CD4-positive, alpha-beta T cell treated with Interleukin-6 at 100 ng/mL for 8 hours (primary cell): ENCODE data around the gene DAB2IP.
A peak's percentile ranks its signal among the peaks of the same experiment; 100 is the strongest.
"Not testable (repeated sequence)": the region's sequence is repeated elsewhere in the genome, so short reads cannot be mapped to it uniquely, and the experiment has no call there.

ENCODE experiments used
- DNase-seq: peaks from one replicate; pipeline ENCODE4 v3.0.0-alpha.2; 2020; ENCODE audit warnings: mixed read lengths, low spot score

Gene DAB2IP

DNA sequence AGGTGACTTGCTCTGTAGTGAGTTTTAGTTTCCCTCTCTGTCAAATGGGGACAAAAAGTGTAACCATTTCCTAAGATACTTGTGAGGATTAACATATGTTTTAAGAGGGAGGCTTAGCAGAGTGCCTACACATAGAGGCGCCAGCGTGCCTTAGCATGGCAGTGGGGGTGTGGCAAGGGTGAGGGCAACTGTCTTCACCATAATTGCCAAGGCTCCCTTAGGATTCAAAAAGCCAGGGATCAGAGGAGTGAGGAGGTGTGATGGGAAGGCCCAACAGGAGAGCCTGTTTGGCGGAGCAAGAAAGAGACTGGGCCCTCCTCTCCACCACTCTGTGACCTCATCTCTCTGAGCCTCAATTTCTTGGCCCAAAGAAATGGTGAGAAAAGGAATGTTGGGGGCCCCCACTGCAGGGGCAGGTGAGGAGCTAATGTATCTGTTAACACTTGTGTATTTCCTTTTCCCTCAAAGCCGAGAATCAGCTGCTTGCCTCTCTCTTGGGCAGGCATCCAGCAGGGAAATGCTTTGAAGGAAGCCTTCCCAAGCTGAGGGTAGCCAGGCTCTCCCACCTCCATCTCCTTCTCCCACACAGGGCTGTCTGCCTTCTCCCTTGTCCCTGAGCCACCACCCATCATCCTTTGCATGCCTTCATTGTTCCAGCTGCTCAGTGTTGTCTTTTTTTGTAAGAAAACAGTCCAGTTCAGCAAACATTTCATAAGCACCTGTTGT lies 76.0 kb downstream of the DAB2IP start:
- DNase-seq: no peak

DNA sequence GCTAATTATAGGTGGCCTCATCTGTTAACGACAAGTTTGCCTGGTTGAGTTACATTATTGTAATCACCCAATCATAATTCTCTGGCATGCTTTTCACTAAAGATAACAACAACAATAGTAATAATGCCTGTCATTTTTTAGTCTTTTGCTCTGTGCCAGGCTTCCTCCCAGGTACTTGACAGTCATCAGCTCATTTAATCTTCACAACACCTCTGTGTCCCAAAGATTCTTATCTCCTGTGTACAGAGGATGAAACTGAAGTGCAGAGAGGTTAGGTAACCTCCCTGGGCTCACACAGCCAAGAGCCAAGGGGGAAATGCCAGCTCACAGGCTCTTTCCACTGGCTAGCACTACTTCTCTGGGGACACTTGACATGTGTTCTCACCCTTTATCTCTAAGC lies 77.5 kb downstream of the DAB2IP start:
- DNase-seq: no peak

DNA sequence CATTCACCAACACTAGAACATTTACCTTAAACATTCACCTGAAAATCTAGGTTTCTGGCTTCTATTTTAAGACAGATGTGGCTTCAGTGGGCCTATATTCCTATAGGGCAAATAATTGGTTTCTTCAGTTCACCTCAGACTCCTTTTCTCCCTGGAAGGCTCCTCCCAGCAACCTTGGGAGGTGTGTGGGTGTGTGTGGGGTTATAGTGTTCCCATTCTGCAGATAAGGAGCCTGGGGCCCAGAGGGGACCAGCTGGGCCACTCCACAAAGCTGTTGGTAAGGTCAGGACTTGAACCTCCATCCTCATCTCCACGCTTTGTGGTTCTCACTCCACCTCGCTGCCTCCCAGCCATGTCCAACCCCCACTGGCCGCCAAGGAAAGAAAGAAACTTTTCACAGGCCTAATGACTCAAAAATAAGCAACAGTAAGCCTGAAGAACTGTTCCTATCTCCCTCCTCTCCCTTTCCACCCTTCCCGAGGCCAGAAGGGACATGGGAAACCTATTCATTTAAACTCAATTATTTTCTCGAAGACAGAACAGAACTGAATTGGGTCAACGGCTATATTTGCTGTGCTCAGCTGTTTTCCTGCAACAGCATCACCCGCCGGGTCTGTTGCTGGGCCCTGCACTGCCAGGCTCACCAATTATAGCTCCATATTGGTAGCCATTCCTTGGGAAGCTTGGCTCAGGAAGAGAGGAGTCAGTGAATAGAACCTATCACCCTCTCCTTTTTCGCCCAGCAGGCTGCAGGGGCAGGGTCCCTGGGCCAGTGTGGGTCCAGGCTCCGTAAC lies 78.5 kb downstream of the DAB2IP start:
- DNase-seq: no peak

DNA sequence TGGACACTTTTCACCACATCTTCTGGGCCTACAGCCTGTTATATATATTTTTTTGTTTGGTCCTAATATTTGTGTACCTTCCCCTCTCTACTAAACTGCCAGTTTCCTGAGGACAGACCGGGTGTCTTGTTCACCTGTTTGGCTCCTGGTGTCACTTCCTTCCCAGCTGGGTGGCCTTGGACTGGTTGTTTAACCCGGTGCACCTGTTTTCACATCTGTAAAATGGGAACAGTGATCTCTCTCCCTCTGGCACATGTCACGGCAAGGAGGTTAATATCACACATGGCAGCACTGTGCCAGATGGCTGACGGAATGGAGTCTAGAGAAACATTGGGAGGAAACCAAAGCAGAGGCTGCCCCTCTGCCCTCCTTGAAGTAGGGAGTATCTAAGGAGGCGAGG lies 79.7 kb downstream of the DAB2IP start:
- no peak for DNase-seq

DNA sequence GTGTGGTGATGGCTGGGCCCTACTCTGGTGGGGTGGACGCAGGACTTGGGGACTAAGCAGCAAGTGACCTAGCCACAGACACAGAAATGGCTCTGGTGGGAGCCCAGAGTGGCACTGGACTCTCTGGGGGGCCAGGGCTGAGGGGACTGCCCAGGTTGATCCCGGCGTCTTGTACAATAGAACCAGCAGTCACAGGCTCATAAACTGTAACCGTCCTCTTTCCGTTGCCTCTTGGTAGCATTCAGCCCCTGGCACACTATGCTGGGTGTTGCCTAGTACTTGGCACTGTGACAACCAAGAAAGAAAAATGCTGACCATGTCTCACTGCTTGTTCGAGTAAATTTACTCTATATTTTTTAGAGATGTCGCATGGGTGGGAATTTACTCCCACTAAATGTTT lies 80.5 kb downstream of the DAB2IP start:
- DNase-seq: no peak

DNA sequence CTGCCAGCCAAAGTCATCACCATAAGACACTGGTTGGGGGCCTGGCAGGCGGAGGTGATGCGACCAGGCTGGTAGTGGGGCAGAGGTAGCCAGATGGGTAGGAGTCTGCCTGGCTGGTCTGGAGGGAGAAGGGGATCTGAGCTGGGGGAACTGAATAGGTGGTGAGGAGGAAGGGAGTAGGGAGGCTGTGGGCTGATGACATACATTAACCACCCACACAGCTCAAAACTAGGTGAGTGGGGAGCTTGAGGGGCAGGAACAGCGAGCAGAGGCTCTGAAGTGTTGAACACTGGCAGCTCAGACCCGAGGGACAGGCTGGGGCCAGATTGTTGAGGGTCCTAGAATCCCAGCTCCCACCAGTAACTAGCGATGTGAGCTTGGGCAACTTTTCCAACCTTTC lies 81.0 kb downstream of the DAB2IP start:
- DNase-seq: no peak

DNA sequence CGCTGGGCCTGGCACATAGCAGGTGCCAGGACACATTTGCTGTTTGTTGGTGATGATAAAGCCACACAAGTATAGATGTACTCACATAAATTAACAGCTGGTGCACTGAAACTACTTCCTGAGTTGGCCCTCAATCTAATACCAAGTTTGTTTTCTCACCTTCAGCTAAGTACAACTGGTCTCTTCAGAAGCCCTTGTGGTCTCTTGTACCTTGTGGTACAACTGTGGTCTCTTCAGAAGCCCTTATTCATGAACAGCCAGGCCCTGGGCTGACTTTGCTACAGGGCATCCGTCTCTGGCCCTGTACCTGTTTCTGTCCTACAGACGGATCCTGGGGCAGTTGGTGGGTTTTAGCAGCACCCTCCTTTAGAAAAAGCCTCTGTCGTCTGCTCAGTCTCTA lies 81.5 kb downstream of the DAB2IP start:
- no peak for DNase-seq

DNA sequence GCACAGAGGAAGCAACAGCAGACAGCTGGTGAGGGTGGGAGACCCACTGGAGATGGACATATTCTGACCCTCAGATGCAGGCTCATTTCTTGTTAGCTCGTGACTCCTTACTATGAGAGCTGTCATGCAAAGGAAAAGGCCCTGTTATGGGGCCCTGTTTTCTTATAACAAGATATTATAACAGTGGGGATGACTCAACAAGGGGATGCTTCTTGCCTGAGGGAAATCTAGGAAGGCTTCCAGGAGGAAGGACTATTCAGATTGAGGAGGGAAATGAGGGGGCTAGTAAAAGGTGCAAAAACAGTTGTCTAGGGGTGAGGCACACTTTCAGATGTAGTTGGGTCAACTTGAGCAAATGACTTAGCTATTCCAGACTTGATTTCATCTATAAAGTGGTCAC lies 83.0 kb downstream of the DAB2IP start:
- no peak for DNase-seq

DNA sequence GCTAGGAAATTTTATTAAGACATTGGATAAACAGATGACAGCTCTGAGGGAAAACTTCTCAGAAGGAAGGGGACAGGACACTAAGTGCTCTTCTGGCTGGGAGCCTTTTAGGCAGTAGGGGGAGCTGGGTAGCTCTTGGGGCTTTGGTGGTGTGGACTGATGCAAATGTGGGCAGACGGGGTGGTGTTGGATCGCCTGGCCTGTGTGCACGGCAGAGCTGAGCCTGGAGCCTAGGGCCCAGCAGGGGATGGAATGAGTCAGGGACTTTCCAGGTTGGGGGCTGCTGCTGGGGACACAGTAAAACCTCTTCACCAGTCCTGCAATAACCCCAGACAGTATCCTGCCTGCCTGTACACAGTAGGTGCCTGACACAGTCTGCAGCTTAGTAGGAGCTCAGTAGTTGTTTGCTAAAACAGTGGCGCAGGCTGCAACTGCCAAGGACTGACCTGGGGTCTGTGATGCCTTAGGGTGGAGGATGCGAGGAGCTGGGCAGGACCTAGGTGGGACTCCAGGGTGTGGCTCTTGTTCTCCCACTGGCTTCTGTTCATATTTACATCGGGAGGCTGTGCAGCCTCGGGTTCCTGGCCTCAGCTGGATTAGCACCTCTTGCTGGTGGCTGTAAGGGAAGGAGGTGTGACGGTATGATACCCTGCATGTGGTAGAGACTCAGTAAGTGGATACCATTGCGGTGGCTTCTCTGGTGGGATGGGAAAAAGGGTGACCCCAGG lies 83.8 kb downstream of the DAB2IP start:
- no peak for DNase-seq

DNA sequence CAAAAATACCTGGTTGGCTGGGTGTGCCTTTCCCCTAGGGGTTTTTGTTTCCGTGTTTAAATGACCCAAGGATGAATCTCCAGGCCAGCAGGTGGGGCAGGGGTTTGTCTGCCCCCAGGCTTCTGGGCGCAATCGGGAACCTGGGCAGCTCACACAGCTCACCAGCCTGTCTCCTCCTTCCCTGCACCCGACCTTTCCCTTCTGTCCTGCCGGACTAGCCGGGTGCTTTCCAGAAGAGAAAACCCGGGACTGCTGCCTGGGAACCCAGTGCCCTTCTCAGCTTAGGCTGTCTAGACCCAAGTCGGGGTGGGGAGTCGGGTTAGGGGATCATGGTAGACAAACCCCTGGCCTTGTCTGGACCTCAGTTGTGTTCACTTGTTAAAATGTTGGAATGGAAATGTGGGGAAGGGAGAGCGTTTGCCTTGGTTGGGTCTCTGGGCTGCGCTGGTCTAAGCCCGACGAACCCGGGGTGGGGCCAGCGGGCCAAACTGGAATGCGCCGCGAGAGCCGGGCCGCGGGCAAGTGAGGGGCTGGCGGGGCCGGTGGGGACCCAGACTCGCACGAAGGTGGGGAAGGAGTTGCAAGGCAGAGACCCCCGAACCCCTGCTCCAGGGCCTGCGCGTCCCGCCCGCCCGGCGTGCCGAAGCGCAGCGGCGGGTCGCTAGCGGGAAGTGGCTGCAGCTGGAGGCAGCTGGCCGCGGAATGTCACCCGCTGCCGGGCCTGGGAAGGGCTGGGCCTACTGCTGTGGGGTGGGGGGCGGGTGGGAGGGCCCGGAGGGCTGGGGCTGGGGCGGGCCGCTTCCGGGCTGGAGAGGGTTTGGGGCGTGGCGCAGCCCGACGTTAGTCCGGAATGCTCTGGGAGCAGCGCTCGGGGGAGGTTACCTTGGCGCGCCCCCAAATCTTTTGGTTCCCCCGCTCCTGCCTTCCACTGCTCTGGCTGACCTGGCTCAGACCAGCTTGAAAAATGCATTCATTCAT lies 84.6 kb downstream of the DAB2IP start:
- DNase-seq: no peak

DNA sequence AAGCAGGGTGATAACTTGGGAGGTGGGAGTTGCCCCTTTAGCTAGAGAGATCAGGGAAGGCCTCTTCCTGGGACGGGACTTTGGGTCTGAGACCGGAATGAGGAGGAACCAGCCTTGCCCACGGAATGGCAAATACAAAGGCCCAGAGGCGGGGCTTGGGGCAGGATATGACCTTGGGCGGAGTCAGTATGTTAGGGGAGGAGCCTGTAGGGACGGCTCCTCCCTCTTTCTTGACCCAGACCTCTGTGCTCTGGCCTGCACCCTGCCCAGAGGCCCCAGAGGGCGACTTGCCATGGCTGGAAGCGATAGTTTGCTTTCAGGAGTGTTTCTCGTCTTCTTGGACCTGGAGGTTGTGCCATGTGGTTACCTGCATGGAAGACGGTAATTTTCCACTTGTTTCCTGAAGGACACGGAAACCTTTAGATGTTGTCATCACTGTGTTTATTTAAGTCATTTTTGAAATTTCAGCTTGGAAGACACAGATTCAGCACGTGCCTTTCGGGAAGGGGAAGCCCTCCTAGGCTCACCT lies 85.6 kb downstream of the DAB2IP start:
- no peak for DNase-seq

DNA sequence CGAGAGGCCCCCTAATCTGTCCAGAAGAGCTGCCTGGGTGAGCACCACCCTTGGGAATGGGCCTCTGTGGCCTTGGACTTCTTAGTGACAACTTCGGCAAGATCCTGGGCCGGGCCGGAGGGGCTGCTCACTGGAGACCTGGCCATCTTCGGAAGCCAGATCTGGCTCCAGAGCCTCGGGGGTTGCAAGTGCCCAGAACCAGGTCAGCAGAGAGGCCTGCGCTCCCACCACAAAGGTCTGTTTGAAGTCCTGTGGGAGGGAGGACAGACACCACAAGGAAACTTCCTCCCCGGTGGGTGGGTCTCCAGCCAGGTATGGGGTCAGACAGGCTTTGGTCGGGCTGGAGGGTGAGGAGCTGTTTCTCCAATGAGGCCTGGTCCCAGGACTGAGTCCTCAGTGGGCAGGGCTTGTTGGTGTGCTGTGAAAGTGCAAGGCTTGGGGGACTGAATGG lies 86.1 kb downstream of the DAB2IP start:
- no peak for DNase-seq

DNA sequence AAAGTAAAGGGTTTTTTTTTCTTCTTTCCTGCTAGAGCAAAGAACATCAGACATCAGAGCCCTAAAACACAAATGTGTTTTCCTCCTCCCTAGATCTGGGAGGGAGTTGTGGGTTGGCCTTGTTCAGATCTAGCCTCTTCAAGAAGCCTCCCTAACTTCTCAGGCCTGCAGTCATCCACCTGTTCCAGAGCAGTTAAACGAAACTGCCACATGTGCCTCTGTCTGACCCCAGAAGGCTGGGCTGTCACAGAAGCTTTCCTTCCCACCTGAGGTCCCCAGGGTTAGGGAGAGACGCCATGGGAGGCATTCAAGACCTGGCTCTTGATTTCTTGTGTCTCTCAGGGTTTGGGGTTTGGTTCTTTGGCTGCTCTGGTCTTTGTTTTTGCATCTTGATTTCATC lies 87.0 kb downstream of the DAB2IP start:
- DNase-seq: no peak

DNA sequence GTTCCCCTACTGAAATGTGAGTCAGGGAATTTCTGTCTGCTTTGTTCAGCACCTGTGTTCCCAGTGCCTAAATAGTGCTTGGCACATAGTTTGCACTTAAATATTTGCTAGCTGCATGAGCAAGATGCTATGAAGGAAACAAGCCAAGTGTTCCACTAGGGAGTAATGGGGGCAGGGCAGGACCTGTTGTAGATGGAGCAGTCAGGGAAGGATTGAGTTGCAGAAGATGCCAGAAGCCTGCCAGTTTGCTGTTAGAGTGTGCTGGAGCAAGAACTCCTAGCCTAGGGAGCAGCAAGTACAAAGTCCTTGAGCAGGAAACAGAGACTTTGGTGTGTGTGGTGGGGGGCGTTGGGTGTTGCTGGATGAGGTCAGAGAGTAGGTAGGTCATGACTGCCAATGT lies 87.5 kb downstream of the DAB2IP start:
- no peak for DNase-seq

DNA sequence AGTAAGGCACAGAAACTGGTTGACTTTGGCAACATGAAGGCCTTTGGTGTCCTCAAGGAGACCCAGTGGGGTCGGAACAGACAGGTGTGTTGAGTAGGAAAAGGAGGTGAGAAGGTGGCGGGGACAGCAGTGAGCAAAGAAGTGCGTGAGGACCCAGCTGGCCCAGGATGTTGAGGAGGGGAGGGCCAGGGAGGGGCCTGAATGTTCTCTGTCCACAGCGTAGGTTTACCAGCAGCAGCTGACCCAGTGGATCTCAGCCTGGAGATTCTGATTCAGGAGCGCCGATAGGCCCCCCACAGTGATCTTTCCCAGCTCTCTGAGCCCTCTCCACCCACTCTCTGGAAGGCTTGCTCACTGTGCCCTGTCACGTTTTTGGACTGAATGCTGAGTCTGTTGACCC lies 88.5 kb downstream of the DAB2IP start:
- DNase-seq: no peak

DNA sequence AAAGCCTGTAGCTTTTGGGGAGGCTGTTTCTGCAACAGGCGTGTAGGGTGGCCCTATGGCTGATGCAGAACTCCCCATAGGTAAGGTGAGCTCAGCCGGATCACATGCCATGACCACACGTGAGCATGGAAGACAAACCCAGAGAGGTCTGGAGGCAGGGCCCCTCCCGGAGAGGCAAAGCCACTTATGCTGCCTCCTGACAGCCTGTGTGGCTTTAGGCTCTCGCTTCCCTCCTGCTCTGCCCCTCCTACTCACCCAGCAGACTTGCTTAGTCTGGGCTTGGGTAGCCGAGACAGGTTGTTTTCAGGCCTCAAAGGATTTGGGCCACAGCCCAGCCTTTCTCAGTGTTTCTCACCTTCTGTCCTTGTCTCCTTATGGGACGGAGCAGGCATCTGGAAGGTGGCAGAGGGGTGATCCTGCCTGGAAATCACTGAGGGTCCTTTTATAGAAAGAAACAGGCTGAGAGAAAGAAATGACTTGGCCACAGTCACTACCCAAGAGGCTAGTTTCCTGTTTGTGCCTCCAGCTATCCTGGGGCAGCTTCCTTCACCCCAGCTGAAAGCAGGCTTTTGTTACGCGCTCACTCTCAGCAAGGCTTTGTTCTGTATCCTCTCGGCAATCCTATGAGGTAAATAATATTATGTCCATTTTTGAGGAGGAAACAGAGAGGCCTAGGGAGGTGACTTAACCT lies 89.9 kb downstream of the DAB2IP start:
- DNase-seq: no peak

DNA sequence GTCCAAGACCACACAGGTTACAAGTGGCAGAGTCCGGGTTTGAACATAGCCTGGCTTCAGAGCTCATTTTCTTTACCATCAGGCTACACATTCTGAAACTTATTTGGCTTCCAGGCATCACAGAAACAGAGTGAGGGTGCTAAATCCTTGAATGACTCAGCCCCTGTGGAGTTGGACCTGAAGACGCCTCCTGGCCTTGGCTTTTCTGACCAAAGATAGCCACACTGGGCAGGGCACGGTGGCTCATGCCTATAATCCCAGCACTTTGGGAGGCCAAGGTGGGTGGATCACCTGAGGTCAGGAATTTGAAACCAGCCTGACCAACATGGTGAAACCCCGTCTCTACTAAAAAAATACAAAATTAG lies 90.5 kb downstream of the DAB2IP start:
- not testable (repeated sequence) for DNase-seq

DNA sequence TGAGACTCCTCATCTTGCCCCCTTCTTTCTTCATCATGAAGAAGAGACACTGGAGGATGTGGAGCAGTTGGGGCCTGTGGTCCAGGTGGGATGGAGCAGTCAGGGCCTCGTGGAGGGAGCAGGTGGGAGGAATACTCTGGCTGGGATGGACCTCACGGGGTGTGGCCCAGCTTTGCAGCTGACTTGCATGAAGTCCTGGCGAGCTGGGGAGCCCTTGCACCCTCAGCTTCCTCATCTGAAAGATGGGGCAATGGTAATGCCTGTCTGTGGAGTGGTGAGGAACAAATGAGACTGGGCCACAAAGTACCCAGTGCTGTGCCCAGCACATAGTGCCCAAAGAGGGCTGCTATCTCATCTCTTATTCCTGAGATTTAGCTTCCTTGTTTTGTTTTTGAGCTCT lies 91.5 kb downstream of the DAB2IP start:
- DNase-seq: no peak

DNA sequence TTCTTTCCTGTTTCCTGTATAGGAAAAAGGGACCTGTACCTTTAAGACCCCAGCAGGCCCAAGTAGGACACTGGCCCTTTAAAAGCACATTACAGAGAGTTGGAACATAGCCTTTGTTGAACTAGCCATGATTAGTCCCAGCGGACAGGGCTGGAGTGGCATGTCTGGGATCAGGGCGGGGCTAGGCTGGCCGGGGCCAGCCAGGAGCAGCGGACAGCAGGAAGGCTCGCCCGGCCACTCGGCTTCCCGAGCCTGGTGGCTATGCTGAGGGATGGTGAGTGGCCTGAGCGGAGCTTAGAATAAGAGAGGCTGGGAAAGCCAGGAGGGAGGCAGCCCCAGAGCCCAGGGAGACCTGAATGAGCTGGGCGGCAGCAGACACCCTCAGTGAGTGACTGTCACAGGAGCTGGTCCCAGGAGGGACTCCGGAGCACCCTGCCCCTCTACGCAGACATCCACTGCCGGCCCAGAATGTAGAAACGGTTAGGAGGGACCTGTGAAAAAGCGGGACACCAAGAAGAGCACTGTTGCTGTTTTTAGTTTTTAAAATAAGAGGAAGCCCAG lies 92.1 kb downstream of the DAB2IP start:
- DNase-seq: no peak

DNA sequence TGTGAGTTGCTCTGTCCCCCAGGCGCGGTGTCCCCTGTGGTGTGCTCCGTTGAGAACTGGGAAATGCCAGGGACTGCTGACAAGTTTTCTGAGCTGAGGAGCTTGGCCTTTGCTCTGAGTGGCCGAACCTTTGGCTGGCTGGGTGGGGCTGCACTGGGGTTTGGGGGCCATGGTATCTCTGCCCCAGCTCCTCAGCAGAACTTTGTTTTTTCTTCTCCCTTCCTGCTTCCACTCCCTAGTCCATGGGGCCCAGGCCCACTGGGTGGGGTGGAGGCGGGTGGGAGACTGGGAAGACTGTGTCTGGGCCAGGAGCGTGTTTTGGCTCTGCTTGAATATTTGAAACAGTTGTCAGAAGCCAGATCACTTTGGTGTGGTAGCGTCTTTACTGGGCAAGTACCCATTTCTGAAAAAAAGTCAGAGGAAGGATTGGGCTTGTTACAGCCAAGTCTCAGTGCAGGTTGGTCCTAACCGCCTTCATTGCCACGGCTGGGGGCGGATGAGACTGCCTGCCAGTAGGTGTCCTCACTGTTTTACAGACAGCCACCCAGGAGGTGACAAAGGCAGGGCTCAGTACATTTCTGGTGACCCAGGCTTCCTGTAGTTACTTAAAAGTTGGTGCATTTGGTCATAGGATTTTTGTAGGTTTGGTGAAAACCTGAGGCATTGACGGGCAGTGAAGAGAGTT lies 92.7 kb downstream of the DAB2IP start:
- DNase-seq: peak; percentile 24
